Epithelial cell of esophagus (primary cell): ENCODE measurements around the gene TRAK2.

Source experiments
- DNase-seq: peaks from one replicate; pipeline ENCODE4 v3.0.0; 2010; ENCODE audit warnings: low read depth
- H3K4me3 ChIP-seq: 2 replicates; pipeline ENCODE4 v1.5.1; 2011; ENCODE audit warnings: mild to moderate bottlenecking, low read length, control low read depth
- CTCF ChIP-seq: IDR thresholded peaks from 2 replicates; pipeline ENCODE4 v1.5.1; 2011; ENCODE audit warnings: low read depth, mild to moderate bottlenecking, low read length, control low read depth, inconsistent platforms; ENCODE audit not compliant: insufficient read depth; ENCODE audit errors: missing control alignments

Gene TRAK2

GRCh38 chr2:201465524-201465971 lies 14.3 kb upstream of the TRAK2 start:
- TF ChIP-seq CTCF: no peak
- DNase-seq: no peak
- no peak overlapping the region for H3K4me3 ChIP-seq

GRCh38 chr2:201464547-201464946 lies 13.3 kb upstream of the TRAK2 start:
- DNase-seq: no peak
- no peak overlapping the region for H3K4me3 ChIP-seq
- no peak for TF ChIP-seq CTCF

GRCh38 chr2:201460532-201460931 lies 9.3 kb upstream of the TRAK2 start:
- TF ChIP-seq CTCF: no peak
- DNase-seq: no peak
- no peak overlapping the region for H3K4me3 ChIP-seq

GRCh38 chr2:201458381-201458780 lies 7.1 kb upstream of the TRAK2 start:
- no peak for DNase-seq

GRCh38 chr2:201452922-201453643 lies 1.8 kb upstream of the TRAK2 start:
- no peak overlapping the region for H3K4me3 ChIP-seq
- DNase-seq: no peak
- no peak for TF ChIP-seq CTCF

More at GRCh38 chr2:201458381-201458780, 7.1 kb upstream of the TRAK2 start:
- no peak overlapping the region for H3K4me3 ChIP-seq
- TF ChIP-seq CTCF: no peak

GRCh38 chr2:201452058-201452921 lies 1.0 kb upstream of the TRAK2 start:
- H3K4me3 ChIP-seq: peak overlapping the region; percentile 98
- DNase-seq: peak; percentile 35
- no peak for TF ChIP-seq CTCF
